ENCODE results near the gene MUC13. TPM values are rescaled to one million over a fixed set of nuclear protein-coding genes. Genes with fewer than 3 reads are reported as not detected.
A peak's percentile ranks its signal among the peaks of the same experiment; 100 is the strongest.

Gene MUC13
- total RNA-seq, 1 donor from 2014 or later: not detected

GRCh38 chr3:124935794-124936542, 1.4 kb upstream of the MUC13 start:
- H3K4me1 Mint-ChIP-seq: peaks cover 4% of the 10 kb centered on the region

GRCh38 chr3:124935264-124935663, 713 bp upstream of the MUC13 start:
- Mint-ChIP-seq H3K9me3 (peaks cover 8% of the 10 kb centered on the region), H3K4me1 (peaks cover 7% of the 10 kb centered on the region), H3K4me3 (no peak overlapping the region), H3K27me3 (ENCODE audit: low read depth) (peaks cover 2% of the 10 kb centered on the region), H3K27ac (no peak overlapping the region), H3K36me3 (no peaks in the 10 kb centered on the region)
- no peak for TF ChIP-seq CTCF (IDR thresholded peaks at IDR 0.05; ENCODE audit: unreplicated experiment)
- no peak for DNase-seq (ENCODE audit: low spot score in 2 of 2, unreplicated experiment in 2 of 2)

More at GRCh38 chr3:124935794-124936542, 1.4 kb upstream of the MUC13 start:
- no peak for DNase-seq (ENCODE audit: low spot score in 2 of 2, unreplicated experiment in 2 of 2)
- TF ChIP-seq CTCF (IDR thresholded peaks at IDR 0.05; ENCODE audit: unreplicated experiment): no peak
- Mint-ChIP-seq H3K27me3 (ENCODE audit: low read depth) (peaks cover 2% of the 10 kb centered on the region), H3K36me3 (no peaks in the 10 kb centered on the region), H3K4me3 (no peak overlapping the region), H3K27ac (no peak overlapping the region), H3K9me3 (peaks cover 8% of the 10 kb centered on the region)

- H3K9me3 Mint-ChIP-seq: no peaks in the 10 kb centered on the region
- H3K4me3 Mint-ChIP-seq: no peak overlapping the region
- peaks cover 33% of the 10 kb centered on the region for H3K27me3 Mint-ChIP-seq (ENCODE audit: low read depth)
- H3K36me3 Mint-ChIP-seq: no peaks in the 10 kb centered on the region
- H3K4me1 Mint-ChIP-seq: peaks cover 17% of the 10 kb centered on the region
- no peak overlapping the region for H3K27ac Mint-ChIP-seq
- TF ChIP-seq CTCF (IDR thresholded peaks at IDR 0.05; ENCODE audit: unreplicated experiment): peak; percentile 60
- peak in 1 of 2 experiments; percentile 48 for DNase-seq (ENCODE audit: low spot score in 2 of 2, unreplicated experiment in 2 of 2)
Observed at GRCh38 chr3:124928333-124929202, 6.0 kb downstream of the MUC13 start.

- H3K36me3 Mint-ChIP-seq: no peaks in the 10 kb centered on the region
- no peak overlapping the region for H3K27ac Mint-ChIP-seq
- no peaks in the 10 kb centered on the region for H3K9me3 Mint-ChIP-seq
- peaks cover 37% of the 10 kb centered on the region for H3K27me3 Mint-ChIP-seq (ENCODE audit: low read depth)
- H3K4me1 Mint-ChIP-seq: peaks cover 17% of the 10 kb centered on the region
- DNase-seq (ENCODE audit: low spot score in 2 of 2, unreplicated experiment in 2 of 2): no peak
- no peak for TF ChIP-seq CTCF (IDR thresholded peaks at IDR 0.05; ENCODE audit: unreplicated experiment)
- H3K4me3 Mint-ChIP-seq: no peak overlapping the region
Observed at GRCh38 chr3:124927574-124928045, 6.9 kb downstream of the MUC13 start.

- TF ChIP-seq CTCF (IDR thresholded peaks at IDR 0.05; ENCODE audit: unreplicated experiment): no peak
- Mint-ChIP-seq H3K4me3 (no peak overlapping the region), H3K36me3 (no peaks in the 10 kb centered on the region), H3K9me3 (no peaks in the 10 kb centered on the region), H3K27ac (no peak overlapping the region), H3K27me3 (ENCODE audit: low read depth) (peaks cover 36% of the 10 kb centered on the region), H3K4me1 (peaks cover 17% of the 10 kb centered on the region)
- DNase-seq (ENCODE audit: low spot score in 2 of 2, unreplicated experiment in 2 of 2): no peak
Observed at GRCh38 chr3:124926426-124927101, 8.0 kb downstream of the MUC13 start.

All from mesothelial cell of epicardium (in vitro differentiated cells).